RWPE2 (cell line): ENCODE results near the gene CTNNA2.
"Not testable (repeated sequence)": the region's sequence is repeated elsewhere in the genome, so short reads cannot be mapped to it uniquely, and the experiment has no call there.

ENCODE experiments used
- ATAC-seq: fragments of 200-7000 bp; cut with Tn5 transposase; 3 replicates; pipeline ENCODE4 v1.9.1; 2021; ENCODE audit warnings: low read depth
- DNase-seq: peaks from one replicate; pipeline ENCODE4 v3.0.0-alpha.2; 2020; ENCODE audit warnings: low spot score
- H3K27ac ChIP-seq: fragments of 450-650 bp; 2 replicates; pipeline ENCODE4 v1.5.1; 2017; ENCODE audit warnings: mild to moderate bottlenecking; ENCODE audit not compliant: poor library complexity, severe bottlenecking
- H3K27me3 ChIP-seq: fragments of 250-450 bp; sonication (Bioruptor Pico); 2 replicates; pipeline ENCODE4 v1.5.1; 2021; ENCODE audit warnings: mild to moderate bottlenecking, moderate library complexity; ENCODE audit not compliant: insufficient read depth, poor library complexity, severe bottlenecking
- H3K36me3 ChIP-seq: fragments of 250-450 bp; sonication (Bioruptor Pico); 2 replicates; pipeline ENCODE4 v1.5.1; 2020; ENCODE audit warnings: low read depth, mild to moderate bottlenecking, moderate library complexity
- H3K4me1 ChIP-seq: fragments of 250-450 bp; sonication (Bioruptor Pico); 2 replicates; pipeline ENCODE4 v1.5.1; 2021; ENCODE audit warnings: mild to moderate bottlenecking, moderate library complexity; ENCODE audit not compliant: insufficient read depth, poor library complexity, severe bottlenecking
- H3K4me3 ChIP-seq: fragments of 250-450 bp; sonication (Bioruptor Pico); 2 replicates; pipeline ENCODE4 v1.5.1; 2021; ENCODE audit warnings: mild to moderate bottlenecking, moderate library complexity; ENCODE audit not compliant: severe bottlenecking
- H3K9me3 ChIP-seq: fragments of 250-450 bp; sonication (Bioruptor Pico); 2 replicates; pipeline ENCODE4 v1.5.1; 2021; ENCODE audit warnings: mild to moderate bottlenecking, moderate library complexity; ENCODE audit not compliant: severe bottlenecking
- TF ChIP-seq, protein P1 (sequence below): fragments of 450-650 bp; IDR thresholded peaks from one replicate; pipeline ENCODE4 v1.5.1; 2017; ENCODE audit warnings: mild to moderate bottlenecking, moderate library complexity; ENCODE audit not compliant: poor library complexity, severe bottlenecking

Gene CTNNA2

DNA sequence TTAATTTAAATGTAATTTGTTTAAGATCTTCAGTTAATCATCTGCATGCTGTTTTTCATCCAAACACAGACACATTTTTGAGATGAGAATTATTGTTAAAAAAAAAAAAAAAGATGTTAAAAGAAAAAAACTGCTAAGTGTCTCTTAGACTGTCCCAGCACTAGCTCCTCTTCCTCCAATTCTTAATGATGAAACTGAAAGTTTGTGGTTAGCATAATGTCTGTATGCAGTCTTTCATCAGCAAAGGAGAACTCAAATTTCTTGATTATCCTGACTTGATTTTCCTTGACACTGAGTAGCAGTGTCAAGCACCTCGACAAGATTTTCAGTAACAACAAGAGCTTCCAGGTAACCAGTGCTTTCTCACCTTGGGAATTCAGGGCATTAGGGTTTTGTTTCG lies 517.3 kb downstream of the CTNNA2 start:
- Histone ChIP-seq H3K4me1 (no peaks in the 10 kb centered on the region), H3K36me3 (no peaks in the 10 kb centered on the region), H3K27ac (no peak overlapping the region), H3K27me3 (no peaks in the 10 kb centered on the region), H3K4me3 (no peak overlapping the region), H3K9me3 (no peaks in the 10 kb centered on the region)
- ATAC-seq, result no peak
- DNase-seq, result no peak
- TF ChIP-seq, protein P1, sequence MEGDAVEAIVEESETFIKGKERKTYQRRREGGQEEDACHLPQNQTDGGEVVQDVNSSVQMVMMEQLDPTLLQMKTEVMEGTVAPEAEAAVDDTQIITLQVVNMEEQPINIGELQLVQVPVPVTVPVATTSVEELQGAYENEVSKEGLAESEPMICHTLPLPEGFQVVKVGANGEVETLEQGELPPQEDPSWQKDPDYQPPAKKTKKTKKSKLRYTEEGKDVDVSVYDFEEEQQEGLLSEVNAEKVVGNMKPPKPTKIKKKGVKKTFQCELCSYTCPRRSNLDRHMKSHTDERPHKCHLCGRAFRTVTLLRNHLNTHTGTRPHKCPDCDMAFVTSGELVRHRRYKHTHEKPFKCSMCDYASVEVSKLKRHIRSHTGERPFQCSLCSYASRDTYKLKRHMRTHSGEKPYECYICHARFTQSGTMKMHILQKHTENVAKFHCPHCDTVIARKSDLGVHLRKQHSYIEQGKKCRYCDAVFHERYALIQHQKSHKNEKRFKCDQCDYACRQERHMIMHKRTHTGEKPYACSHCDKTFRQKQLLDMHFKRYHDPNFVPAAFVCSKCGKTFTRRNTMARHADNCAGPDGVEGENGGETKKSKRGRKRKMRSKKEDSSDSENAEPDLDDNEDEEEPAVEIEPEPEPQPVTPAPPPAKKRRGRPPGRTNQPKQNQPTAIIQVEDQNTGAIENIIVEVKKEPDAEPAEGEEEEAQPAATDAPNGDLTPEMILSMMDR, result no peak

GRCh38 chr2:80032684-80033083 lies 519.8 kb downstream of the CTNNA2 start:
- H3K27ac ChIP-seq, H3K9me3 ChIP-seq, ATAC-seq, H3K27me3 ChIP-seq, H3K36me3 ChIP-seq, DNase-seq, H3K4me1 ChIP-seq, H3K4me3 ChIP-seq: not testable (repeated sequence)

DNA sequence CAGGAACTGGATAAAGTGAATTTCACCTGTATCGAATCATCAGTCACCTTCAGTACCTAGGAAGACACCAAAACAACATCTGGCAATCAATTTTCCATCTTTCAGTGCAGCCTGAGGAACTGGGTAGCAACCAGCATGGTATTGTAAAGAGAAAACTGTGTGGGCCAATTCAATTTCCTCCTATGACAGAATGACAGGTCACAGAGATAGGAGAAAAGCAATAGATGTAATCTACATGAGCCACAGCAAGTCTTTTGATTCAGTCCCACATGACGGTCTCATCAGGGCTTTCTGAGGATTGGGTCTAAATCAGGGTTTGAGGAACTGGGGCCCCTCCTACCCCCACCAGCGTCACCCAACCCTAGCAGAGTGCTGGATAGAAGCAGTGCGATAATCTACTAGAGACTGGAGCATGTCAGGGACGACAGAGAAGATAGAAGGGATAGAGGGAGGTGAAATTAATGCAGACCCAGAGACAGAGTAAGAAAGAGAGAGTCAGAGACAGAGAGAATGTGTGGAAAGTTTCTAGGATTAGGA lies 523.0 kb downstream of the CTNNA2 start:
- no peaks in the 10 kb centered on the region for H3K9me3 ChIP-seq
- TF ChIP-seq, protein P1, result no peak
- no peak overlapping the region for H3K4me3 ChIP-seq
- DNase-seq, result no peak
- no peaks in the 10 kb centered on the region for H3K36me3 ChIP-seq
- no peak overlapping the region for H3K27ac ChIP-seq
- H3K27me3 ChIP-seq, result peaks cover 5% of the 10 kb centered on the region
- no peak for ATAC-seq
- H3K4me1 ChIP-seq, result no peaks in the 10 kb centered on the region

DNA sequence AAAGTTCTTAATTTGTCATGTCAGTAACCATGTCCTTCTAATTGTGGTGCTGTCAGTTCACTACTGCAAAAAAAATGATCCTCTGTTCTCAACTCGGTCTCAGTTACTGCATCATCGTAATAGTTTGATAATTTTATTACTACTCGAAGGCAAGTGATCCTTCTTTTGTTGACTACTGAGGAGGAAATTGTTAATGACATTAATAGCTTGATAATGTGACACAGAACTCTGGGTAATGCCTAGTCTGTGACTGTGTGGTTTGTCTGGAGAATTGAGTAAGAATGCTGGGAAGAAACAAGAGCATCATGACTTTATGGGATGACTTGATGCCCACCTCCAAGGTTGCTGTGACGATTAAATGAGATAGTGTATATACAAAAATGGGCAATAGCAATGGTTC lies 524.5 kb downstream of the CTNNA2 start:
- no peak for DNase-seq
- no peaks in the 10 kb centered on the region for H3K9me3 ChIP-seq
- TF ChIP-seq, protein P1, result no peak
- ATAC-seq, result no peak
- H3K27ac ChIP-seq, result no peak overlapping the region
- H3K27me3 ChIP-seq, result peaks cover 5% of the 10 kb centered on the region
- H3K4me3 ChIP-seq, result no peak overlapping the region
- H3K36me3 ChIP-seq, result no peaks in the 10 kb centered on the region
- H3K4me1 ChIP-seq, result no peaks in the 10 kb centered on the region

- DNase-seq, result no peak
- H3K27ac ChIP-seq, result no peak overlapping the region
- no peak for ATAC-seq
- H3K4me1 ChIP-seq, result no peaks in the 10 kb centered on the region
- no peaks in the 10 kb centered on the region for H3K36me3 ChIP-seq
- TF ChIP-seq, protein P1, result no peak
- H3K27me3 ChIP-seq, result peaks cover 5% of the 10 kb centered on the region
- no peak overlapping the region for H3K4me3 ChIP-seq
- no peaks in the 10 kb centered on the region for H3K9me3 ChIP-seq
Observed at GRCh38 chr2:80040226-80040625, 527.4 kb downstream of the CTNNA2 start.
